ENCODE data around the gene EIF3B.
A peak's percentile ranks its signal among the peaks of the same experiment; 100 is the strongest.
"Not testable (repeated sequence)": the region's sequence is repeated elsewhere in the genome, so short reads cannot be mapped to it uniquely, and the experiment has no call there.

Gene EIF3B

GRCh38 chr7:2379161-2379560 lies 24.5 kb downstream of the EIF3B start:
- no peak for DNase-seq

- DNase-seq, result no peak
These were observed 25.3 kb downstream of the EIF3B start for GRCh38 chr7:2379821-2380450.

GRCh38 chr7:2380461-2380860 lies 25.8 kb downstream of the EIF3B start:
- DNase-seq, result no peak

- no peak for DNase-seq
These were observed 26.6 kb downstream of the EIF3B start for GRCh38 chr7:2381227-2381626.

GRCh38 chr7:2381881-2382509 lies 27.4 kb downstream of the EIF3B start:
- DNase-seq, result no peak

- no peak for DNase-seq
These were observed 29.1 kb downstream of the EIF3B start for GRCh38 chr7:2383543-2384274.

- DNase-seq, result no peak
These were observed 30.0 kb downstream of the EIF3B start for GRCh38 chr7:2384354-2385243.

- DNase-seq, result not testable (repeated sequence)
These were observed 31.5 kb downstream of the EIF3B start for GRCh38 chr7:2386122-2386521.

GRCh38 chr7:2386964-2387669 lies 32.5 kb downstream of the EIF3B start:
- DNase-seq, result no peak

- no peak for DNase-seq
These were observed 33.4 kb downstream of the EIF3B start for GRCh38 chr7:2387897-2388636.

GRCh38 chr7:2388637-2388954 lies 34.0 kb downstream of the EIF3B start:
- no peak for DNase-seq

GRCh38 chr7:2390020-2390816 lies 35.6 kb downstream of the EIF3B start:
- DNase-seq, result not testable (repeated sequence)

GRCh38 chr7:2393706-2394105 lies 39.1 kb downstream of the EIF3B start:
- no peak for DNase-seq

GRCh38 chr7:2394566-2395082 lies 40.0 kb downstream of the EIF3B start:
- DNase-seq, result no peak

- DNase-seq, result no peak
These were observed 43.9 kb downstream of the EIF3B start for GRCh38 chr7:2398506-2398905.

- DNase-seq, result peak; percentile 90 to 95
These were observed 45.4 kb downstream of the EIF3B start for GRCh38 chr7:2399848-2400587.

GRCh38 chr7:2402687-2403013 lies 48.0 kb downstream of the EIF3B start:
- no peak for DNase-seq

GRCh38 chr7:2403014-2403717 lies 48.5 kb downstream of the EIF3B start, which contains the start of gene CHST12:
Gene CHST12 (plus strand): TSS chr7:2403611. CDS start chr7:2432640, 29,029 bp downstream.
- peak; percentile 81 to 83 for DNase-seq

Data from AML-193 (cell line).